GM12892 (cell line): ENCODE results near the gene GYS2.

Experiments
- POLR2A ChIP-seq: IDR thresholded peaks from 2 replicates; pipeline ENCODE4 v1.6.1; 2011; ENCODE audit warnings: low read depth, low read length, control low read depth
- POLR2AphosphoS5 ChIP-seq: IDR thresholded peaks from 2 replicates; pipeline ENCODE4 v1.6.1; 2011; ENCODE audit warnings: low read depth, low read length, control low read depth
- TAF1 ChIP-seq: IDR thresholded peaks from 2 replicates; pipeline ENCODE4 v1.6.1; 2011; ENCODE audit warnings: low read depth, mild to moderate bottlenecking, control low read depth, low read length, borderline replicate concordance

- TF ChIP-seq POLR2AphosphoS5 (no peak), POLR2A (no peak), TAF1 (no peak)
These were observed 44.4 kb upstream of the GYS2 start for GRCh38 chr12:21649034-21649433.
